MCF 10A (cell line): ENCODE measurements around the gene CDKL2. TPM values are rescaled to one million over a fixed set of nuclear protein-coding genes. Genes with fewer than 3 reads are reported as not detected.

ENCODE experiments used
- BruUV-seq: library from RNA; stranded (reverse); fragments of 400-500 nt; replicated peaks from 2 replicates; lab custom pipeline; 2021; lab: Mats Ljungman, UMichigan
- CTCF ChIA-PET: fragments of 300-600 bp; sonication (Branson Sonifier 250); formaldehyde crosslinking; extraction: SDS; loops from one replicate; lab custom pipeline; 2021; ENCODE audit warnings: antibody characterized with exemption, inconsistent platforms; lab: Yijun Ruan, JAX
- POLR2A ChIA-PET: fragments of 300-600, 350-650 bp; sonication (Branson Sonifier 250); formaldehyde crosslinking; extraction: SDS; loops from one replicate; lab custom pipeline; 2020; ENCODE audit warnings: antibody characterized with exemption, inconsistent platforms; lab: Yijun Ruan, JAX
- DNase-seq: peaks from one replicate; pipeline ENCODE4 v3.0.0-alpha.2; 2018; ENCODE audit not compliant: unreplicated experiment
- H3K27ac Mint-ChIP-seq: one replicate; pipeline ENCODE4 v1.8.0; 2022; ENCODE audit warnings: mild to moderate bottlenecking, low read depth, mixed read lengths; ENCODE audit not compliant: unreplicated experiment
- H3K27me3 Mint-ChIP-seq: one replicate; pipeline ENCODE4 v1.8.0; 2022; ENCODE audit warnings: mixed read lengths; ENCODE audit not compliant: insufficient read depth, unreplicated experiment
- H3K36me3 Mint-ChIP-seq: one replicate; pipeline ENCODE4 v1.8.0; 2022; ENCODE audit warnings: mild to moderate bottlenecking, moderate library complexity, mixed read lengths; ENCODE audit not compliant: insufficient read depth, unreplicated experiment
- H3K4me1 Mint-ChIP-seq: one replicate; pipeline ENCODE4 v1.8.0; 2022; ENCODE audit warnings: mixed read lengths; ENCODE audit not compliant: insufficient read depth, unreplicated experiment
- H3K4me3 Mint-ChIP-seq: one replicate; pipeline ENCODE4 v1.8.0; 2022; ENCODE audit warnings: mild to moderate bottlenecking, moderate library complexity, mixed read lengths; ENCODE audit not compliant: unreplicated experiment
- H3K9me3 Mint-ChIP-seq: one replicate; pipeline ENCODE4 v1.8.0; 2022; ENCODE audit warnings: mixed read lengths; ENCODE audit not compliant: unreplicated experiment
- CTCF ChIP-seq: fragments of 200-600 bp; IDR thresholded peaks from one replicate; pipeline ENCODE4 v1.8.0; 2022; ENCODE audit warnings: antibody characterized with exemption, mild to moderate bottlenecking; ENCODE audit not compliant: unreplicated experiment
- intact Hi-C: fragments of 100-400 bp; cut with micrococcal nuclease; formaldehyde crosslinking; loops from 2 replicates; pipeline ENCODE4 v1.14.1; 2022
- total RNA-seq: library from RNA; stranded (reverse); gene quantifications from 2 replicates; pipeline ENCODE4 v1.2.3, GENCODE V29; 2022

CDKL2 gene
- total RNA-seq, 1 experiment from 2014 or later: 0.42 TPM

GRCh38 chr4:75643651-75644050 is 13.3 kb upstream of the CDKL2 start:
- no peak for TF ChIP-seq CTCF
- H3K27me3 Mint-ChIP-seq: no peaks in the 10 kb centered on the region
- BruUV-seq: TSS peak; percentile 32
- H3K4me1 Mint-ChIP-seq: peaks cover 6% of the 10 kb centered on the region
- DNase-seq: no peak
- H3K36me3 Mint-ChIP-seq: peaks cover 75% of the 10 kb centered on the region
- ChIA-PET POLR2A (interaction anchor here (1.3 kb wide), 1 partner anchor 80 kb away, joined by 4 read pairs; the partner anchor contains the start of gene USO1), CTCF (interaction anchor here (0.8 kb wide), 1 partner anchor 26 kb away, joined by 3 read pairs; no protein-coding TSS in a partner anchor)
- no peaks in the 10 kb centered on the region for H3K9me3 Mint-ChIP-seq
- no peak overlapping the region for H3K27ac Mint-ChIP-seq
- no peak overlapping the region for H3K4me3 Mint-ChIP-seq
- intact Hi-C loops: no loop called here

- peak; percentile 6 for DNase-seq
- no peaks in the 10 kb centered on the region for H3K9me3 Mint-ChIP-seq
- peaks cover 37% of the 10 kb centered on the region for H3K36me3 Mint-ChIP-seq
- POLR2A ChIA-PET: interaction anchor here (0.5 to 1.1 kb wide), 3 partner anchors 8 to 128 kb away, joined by 3 read pairs; partner anchors contain the start of gene USO1
- CTCF ChIA-PET: interaction anchor here (0.7 to 0.8 kb wide), 2 partner anchors 61 to 85 kb away, joined by 4 to 6 read pairs; partner anchors contain the start of gene USO1
- intact Hi-C loops: no loop called here
- no TSS peak for BruUV-seq
- no peak overlapping the region for H3K4me3 Mint-ChIP-seq
- H3K27ac Mint-ChIP-seq: no peak overlapping the region
- no peak for TF ChIP-seq CTCF
- no peaks in the 10 kb centered on the region for H3K27me3 Mint-ChIP-seq
- peaks cover 8% of the 10 kb centered on the region for H3K4me1 Mint-ChIP-seq
Measured at GRCh38 chr4:75639124-75639695, 8.9 kb upstream of the CDKL2 start.

GRCh38 chr4:75637827-75638226 is 7.5 kb upstream of the CDKL2 start:
- BruUV-seq: no TSS peak

More at GRCh38 chr4:75637827-75638226, 7.5 kb upstream of the CDKL2 start:
- Mint-ChIP-seq H3K27me3 (no peaks in the 10 kb centered on the region), H3K4me1 (peaks cover 8% of the 10 kb centered on the region), H3K27ac (no peak overlapping the region), H3K36me3 (peaks cover 34% of the 10 kb centered on the region), H3K4me3 (no peak overlapping the region), H3K9me3 (no peaks in the 10 kb centered on the region)
- no peak for DNase-seq
- intact Hi-C loops: no loop called here
- TF ChIP-seq CTCF: no peak
- ChIA-PET POLR2A (interaction anchor here (0.7 to 1.0 kb wide), 3 partner anchors 12 to 109 kb away, joined by 3 read pairs; partner anchors contain the start of gene USO1), CTCF (interaction anchor here (0.8 kb wide), 1 partner anchor 1098 kb away, joined by 4 read pairs; no protein-coding TSS in a partner anchor)
